ENCODE results near the gene STAT6.

Gene STAT6

GRCh38 chr12:57048423-57049118 lies 62.6 kb downstream of the STAT6 start:
- DNase-seq (ENCODE audit: low read depth in 2 of 2): no peak

- DNase-seq (ENCODE audit: low read depth in 2 of 2): no peak
These were observed 63.2 kb downstream of the STAT6 start for GRCh38 chr12:57047981-57048380.

- DNase-seq (ENCODE audit: low read depth in 2 of 2): no peak
These were observed 63.9 kb downstream of the STAT6 start for GRCh38 chr12:57046947-57047890.

- DNase-seq (ENCODE audit: low read depth in 2 of 2): no peak
These were observed 64.9 kb downstream of the STAT6 start for GRCh38 chr12:57046086-57046791.
